K562 (cell line): Measurements from ENCODE around the gene PRRT1. TPM values are rescaled to one million over a fixed set of nuclear protein-coding genes. Genes with fewer than 3 reads are reported as not detected.
A peak's percentile ranks its signal among the peaks of the same experiment; 100 is the strongest.

Source experiments
- ELF2 ChIP-seq: fragments of 250-450 bp; sonication (Bioruptor Pico); IDR thresholded peaks from 2 replicates; pipeline ENCODE4 v1.5.0; 2021; ENCODE audit warnings: mild to moderate bottlenecking
- FOXK2 ChIP-seq, 2 experiments: fragments of 450-650 bp; IDR thresholded peaks in 1 of 2; conservative IDR thresholded peaks in 1 of 2; 2 replicates each; pipeline ENCODE4 v1.6.1; 2016; ENCODE audit warnings: low read depth in 2 of 2, mild to moderate bottlenecking in 1 of 2
- JUNB ChIP-seq: fragments of 450-650 bp; formaldehyde crosslinking; conservative IDR thresholded peaks from 2 replicates; pipeline ENCODE4 v1.4.0; 2020; ENCODE audit warnings: mild to moderate bottlenecking
- KAT7 ChIP-seq: sonication (generic); formaldehyde crosslinking; IDR thresholded peaks from 2 replicates; pipeline ENCODE4 v1.8.0; 2022; ENCODE audit warnings: missing genetic modification reagents, mild to moderate bottlenecking, borderline replicate concordance
- RNF2 ChIP-seq: sonication (generic); IDR thresholded peaks from 2 replicates; pipeline ENCODE4 v1.6.1; 2016
- SMARCB1 ChIP-seq: IDR thresholded peaks from 2 replicates; pipeline ENCODE4 v1.6.1; 2011; ENCODE audit warnings: improper control_type of control experiment, low read depth; ENCODE audit not compliant: insufficient read length
- TFAM ChIP-seq: fragments of 250-450 bp; sonication (Bioruptor Pico); conservative IDR thresholded peaks from 2 replicates; pipeline ENCODE4 v1.5.0; 2021; ENCODE audit warnings: mild to moderate bottlenecking, moderate library complexity
- ZKSCAN1 ChIP-seq: fragments of 150-350 bp; IDR thresholded peaks from 2 replicates; pipeline ENCODE4 v1.6.1; 2016; ENCODE audit warnings: low read depth, low read length
- ZNF830 ChIP-seq: fragments of 250-450 bp; sonication (Bioruptor Pico); IDR thresholded peaks from 2 replicates; pipeline ENCODE4 v1.5.0; 2021; ENCODE audit warnings: mild to moderate bottlenecking
- ZZZ3 ChIP-seq: fragments of 450-650 bp; IDR thresholded peaks from 2 replicates; pipeline ENCODE4 v1.6.1; 2016; ENCODE audit warnings: antibody characterized with exemption, mild to moderate bottlenecking, moderate library complexity
- polyA plus RNA-seq, 8 experiments: library from polyadenylated mRNA; depleted of rRNA in 4 of 8; stranded (reverse) in 5 of 8; unstranded in 3 of 8; fragments of >200 nt; fragmentation: Nextera tagmentation in 2 of 8; fragmentation: Illumina TruSeq in 1 of 8; extraction: Ambion mirVana in 2 of 8; extraction: Trizol in 1 of 8; gene quantifications; 2 replicates each; pipeline versions ENCODE4 v1.2.1 to v1.2.3, GENCODE V29; 2011 to 2014; ENCODE audit warnings: inconsistent platforms in 1 of 8, missing spikeins in 1 of 8
- total RNA-seq, 7 experiments: library from RNA; depleted of rRNA in 6 of 7; stranded (reverse); fragments of >200 nt in 6 of 7; fragmentation: Illumina TruSeq in 2 of 7; extraction: Trizol in 2 of 7; gene quantifications; 2 replicates each; pipeline versions ENCODE4 v1.2.1 to v1.2.3, GENCODE V29; 2011 to 2021; ENCODE audit warnings: low replicate concordance in 1 of 7
- TF ChIP-seq, protein P1 (sequence below), 2 experiments: fragments of 450-650 bp; IDR thresholded peaks; 2 replicates each; pipeline ENCODE4 v1.6.1; 2018; ENCODE audit warnings: mild to moderate bottlenecking in 2 of 2, low read depth in 1 of 2; ENCODE audit not compliant: partially characterized antibody in 2 of 2
- TF ChIP-seq, protein P2 (sequence below): fragments of 250-450 bp; sonication (Bioruptor Pico); IDR thresholded peaks from 2 replicates; pipeline ENCODE4 v1.5.0; 2021; ENCODE audit warnings: mild to moderate bottlenecking, borderline replicate concordance
- TF ChIP-seq, protein P3 (sequence below): fragments of 250-450 bp; sonication (Bioruptor Pico); IDR thresholded peaks from 2 replicates; pipeline ENCODE4 v1.5.1; 2021; ENCODE audit warnings: mild to moderate bottlenecking
- TF ChIP-seq, protein P4 (sequence below), 3 experiments: fragments of 200-800 bp in 1 of 3; sonication (Bioruptor generic) in 1 of 3; sonication (generic) in 1 of 3; formaldehyde crosslinking in 1 of 3; IDR thresholded peaks; 2 replicates each; pipeline versions ENCODE4 v1.6.1 to v1.8.0; 2016 to 2022; ENCODE audit warnings: mild to moderate bottlenecking in 2 of 3, missing compliant biosample characterization in 2 of 3, missing genetic modification characterization in 2 of 3, missing genetic modification reagents in 1 of 3
- TF ChIP-seq, protein P5 (sequence below): fragments of 200-800 bp; sonication (Bioruptor generic); IDR thresholded peaks from 2 replicates; pipeline ENCODE4 v1.6.1; 2017; ENCODE audit warnings: missing genetic modification characterization, missing compliant biosample characterization

Gene PRRT1
- total and polyA plus RNA-seq, 9 of the 15 experiments (the other 6 are each of a cell fraction or from before 2014, with no cell fraction given) = 0.14 to 3.5 (median 0.41) TPM

DNA sequence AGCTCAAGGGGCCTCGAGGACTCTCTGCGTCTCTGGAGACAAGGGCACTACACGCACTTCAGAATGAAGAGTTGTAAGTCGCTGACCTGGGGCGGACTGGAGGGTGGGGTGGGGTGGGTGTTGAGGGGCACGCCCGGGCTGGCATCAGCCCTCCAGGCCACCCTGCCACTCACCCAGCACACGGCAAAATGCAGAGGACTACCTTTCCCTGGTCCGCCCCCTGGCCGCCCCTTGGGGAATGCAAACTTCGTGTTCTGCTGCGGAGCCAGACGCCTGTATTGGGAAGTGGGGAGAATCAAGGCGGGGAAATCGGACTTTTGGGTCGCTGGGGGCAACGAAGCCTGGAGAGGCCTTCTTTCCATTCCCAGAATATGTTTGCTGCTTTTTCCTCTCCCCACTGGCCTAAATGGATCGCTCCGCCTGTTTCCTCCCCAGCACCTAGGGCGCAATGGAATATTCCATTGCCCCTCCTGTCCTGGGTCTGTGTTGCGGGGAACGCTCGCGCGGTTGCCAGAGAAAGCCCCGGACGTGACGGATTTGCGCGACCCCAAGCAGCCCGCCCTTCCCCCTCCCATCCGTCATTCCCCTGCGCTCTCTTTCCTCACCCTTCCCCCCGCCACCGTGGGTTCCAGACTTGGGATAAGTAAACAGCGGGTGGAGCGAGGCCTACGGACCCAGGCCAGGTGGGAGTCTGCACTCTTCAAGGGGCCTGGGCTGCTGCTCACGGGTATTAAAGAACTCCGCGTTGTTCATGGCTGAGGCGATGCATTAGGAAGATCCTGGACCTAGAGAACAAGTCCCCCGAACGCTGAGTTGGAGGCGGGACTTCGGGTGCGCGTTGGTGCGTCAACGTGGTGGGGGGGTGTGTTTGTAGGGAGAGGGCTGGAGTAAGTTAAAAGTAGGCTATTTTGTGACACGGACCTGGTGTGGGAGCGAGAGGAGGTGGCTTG is 2.1 kb upstream of the PRRT1 start, which contains the start of gene PPT2 (continued):
- peak; percentile 86 for TF ChIP-seq KAT7 (CRISPR knock-in tag)
- TF ChIP-seq, protein P1, sequence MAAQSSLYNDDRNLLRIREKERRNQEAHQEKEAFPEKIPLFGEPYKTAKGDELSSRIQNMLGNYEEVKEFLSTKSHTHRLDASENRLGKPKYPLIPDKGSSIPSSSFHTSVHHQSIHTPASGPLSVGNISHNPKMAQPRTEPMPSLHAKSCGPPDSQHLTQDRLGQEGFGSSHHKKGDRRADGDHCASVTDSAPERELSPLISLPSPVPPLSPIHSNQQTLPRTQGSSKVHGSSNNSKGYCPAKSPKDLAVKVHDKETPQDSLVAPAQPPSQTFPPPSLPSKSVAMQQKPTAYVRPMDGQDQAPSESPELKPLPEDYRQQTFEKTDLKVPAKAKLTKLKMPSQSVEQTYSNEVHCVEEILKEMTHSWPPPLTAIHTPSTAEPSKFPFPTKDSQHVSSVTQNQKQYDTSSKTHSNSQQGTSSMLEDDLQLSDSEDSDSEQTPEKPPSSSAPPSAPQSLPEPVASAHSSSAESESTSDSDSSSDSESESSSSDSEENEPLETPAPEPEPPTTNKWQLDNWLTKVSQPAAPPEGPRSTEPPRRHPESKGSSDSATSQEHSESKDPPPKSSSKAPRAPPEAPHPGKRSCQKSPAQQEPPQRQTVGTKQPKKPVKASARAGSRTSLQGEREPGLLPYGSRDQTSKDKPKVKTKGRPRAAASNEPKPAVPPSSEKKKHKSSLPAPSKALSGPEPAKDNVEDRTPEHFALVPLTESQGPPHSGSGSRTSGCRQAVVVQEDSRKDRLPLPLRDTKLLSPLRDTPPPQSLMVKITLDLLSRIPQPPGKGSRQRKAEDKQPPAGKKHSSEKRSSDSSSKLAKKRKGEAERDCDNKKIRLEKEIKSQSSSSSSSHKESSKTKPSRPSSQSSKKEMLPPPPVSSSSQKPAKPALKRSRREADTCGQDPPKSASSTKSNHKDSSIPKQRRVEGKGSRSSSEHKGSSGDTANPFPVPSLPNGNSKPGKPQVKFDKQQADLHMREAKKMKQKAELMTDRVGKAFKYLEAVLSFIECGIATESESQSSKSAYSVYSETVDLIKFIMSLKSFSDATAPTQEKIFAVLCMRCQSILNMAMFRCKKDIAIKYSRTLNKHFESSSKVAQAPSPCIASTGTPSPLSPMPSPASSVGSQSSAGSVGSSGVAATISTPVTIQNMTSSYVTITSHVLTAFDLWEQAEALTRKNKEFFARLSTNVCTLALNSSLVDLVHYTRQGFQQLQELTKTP (IDR thresholded peaks at IDR 0.05; ENCODE audit: low read depth in 1 of 2, partially characterized antibody in 2 of 2) = peak in 1 of 2 experiments; percentile 16
- TF ChIP-seq FOXK2 (conservative IDR thresholded peaks at IDR 0.05 in 1 of 2, IDR thresholded peaks at IDR 0.05 in 1 of 2; ENCODE audit: low read depth in 2 of 2) = peak; percentile 97 to 99
- TF ChIP-seq, protein P2, sequence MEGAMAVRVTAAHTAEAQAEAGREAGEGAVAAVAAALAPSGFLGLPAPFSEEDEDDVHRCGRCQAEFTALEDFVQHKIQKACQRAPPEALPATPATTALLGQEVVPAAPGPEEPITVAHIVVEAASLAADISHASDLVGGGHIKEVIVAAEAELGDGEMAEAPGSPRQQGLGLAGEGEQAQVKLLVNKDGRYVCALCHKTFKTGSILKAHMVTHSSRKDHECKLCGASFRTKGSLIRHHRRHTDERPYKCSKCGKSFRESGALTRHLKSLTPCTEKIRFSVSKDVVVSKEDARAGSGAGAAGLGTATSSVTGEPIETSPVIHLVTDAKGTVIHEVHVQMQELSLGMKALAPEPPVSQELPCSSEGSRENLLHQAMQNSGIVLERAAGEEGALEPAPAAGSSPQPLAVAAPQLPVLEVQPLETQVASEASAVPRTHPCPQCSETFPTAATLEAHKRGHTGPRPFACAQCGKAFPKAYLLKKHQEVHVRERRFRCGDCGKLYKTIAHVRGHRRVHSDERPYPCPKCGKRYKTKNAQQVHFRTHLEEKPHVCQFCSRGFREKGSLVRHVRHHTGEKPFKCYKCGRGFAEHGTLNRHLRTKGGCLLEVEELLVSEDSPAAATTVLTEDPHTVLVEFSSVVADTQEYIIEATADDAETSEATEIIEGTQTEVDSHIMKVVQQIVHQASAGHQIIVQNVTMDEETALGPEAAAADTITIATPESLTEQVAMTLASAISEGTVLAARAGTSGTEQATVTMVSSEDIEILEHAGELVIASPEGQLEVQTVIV (CRISPR knock-in tag) = no peak
- TF ChIP-seq, protein P3, sequence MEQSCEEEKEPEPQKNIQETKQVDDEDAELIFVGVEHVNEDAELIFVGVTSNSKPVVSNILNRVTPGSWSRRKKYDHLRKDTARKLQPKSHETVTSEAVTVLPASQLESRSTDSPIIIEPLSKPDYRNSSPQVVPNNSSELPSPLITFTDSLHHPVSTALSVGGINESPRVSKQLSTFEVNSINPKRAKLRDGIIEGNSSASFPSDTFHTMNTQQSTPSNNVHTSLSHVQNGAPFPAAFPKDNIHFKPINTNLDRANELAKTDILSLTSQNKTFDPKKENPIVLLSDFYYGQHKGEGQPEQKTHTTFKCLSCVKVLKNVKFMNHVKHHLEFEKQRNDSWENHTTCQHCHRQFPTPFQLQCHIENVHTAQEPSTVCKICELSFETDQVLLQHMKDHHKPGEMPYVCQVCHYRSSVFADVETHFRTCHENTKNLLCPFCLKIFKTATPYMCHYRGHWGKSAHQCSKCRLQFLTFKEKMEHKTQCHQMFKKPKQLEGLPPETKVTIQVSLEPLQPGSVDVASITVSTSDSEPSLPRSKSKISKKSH = no peak
- TF ChIP-seq ZZZ3 = no peak
- no peak for TF ChIP-seq ELF2 (CRISPR knock-in tag)
- no peak for TF ChIP-seq ZNF830
- no peak for TF ChIP-seq SMARCB1
- no peak for TF ChIP-seq JUNB (CRISPR knock-in tag)
- TF ChIP-seq ZKSCAN1 = peak; percentile 71
- TF ChIP-seq TFAM (CRISPR knock-in tag) = no peak
- TF ChIP-seq RNF2 = peak; percentile 76
- TF ChIP-seq, protein P4, sequence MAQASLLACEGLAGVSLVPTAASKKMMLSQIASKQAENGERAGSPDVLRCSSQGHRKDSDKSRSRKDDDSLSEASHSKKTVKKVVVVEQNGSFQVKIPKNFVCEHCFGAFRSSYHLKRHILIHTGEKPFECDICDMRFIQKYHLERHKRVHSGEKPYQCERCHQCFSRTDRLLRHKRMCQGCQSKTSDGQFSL (CRISPR knock-in tag; IDR thresholded peaks at IDR 0.05) = peak; percentile 94
- TF ChIP-seq, protein P4 (tag; IDR thresholded peaks at IDR 0.05) = no peak
- TF ChIP-seq, protein P5, sequence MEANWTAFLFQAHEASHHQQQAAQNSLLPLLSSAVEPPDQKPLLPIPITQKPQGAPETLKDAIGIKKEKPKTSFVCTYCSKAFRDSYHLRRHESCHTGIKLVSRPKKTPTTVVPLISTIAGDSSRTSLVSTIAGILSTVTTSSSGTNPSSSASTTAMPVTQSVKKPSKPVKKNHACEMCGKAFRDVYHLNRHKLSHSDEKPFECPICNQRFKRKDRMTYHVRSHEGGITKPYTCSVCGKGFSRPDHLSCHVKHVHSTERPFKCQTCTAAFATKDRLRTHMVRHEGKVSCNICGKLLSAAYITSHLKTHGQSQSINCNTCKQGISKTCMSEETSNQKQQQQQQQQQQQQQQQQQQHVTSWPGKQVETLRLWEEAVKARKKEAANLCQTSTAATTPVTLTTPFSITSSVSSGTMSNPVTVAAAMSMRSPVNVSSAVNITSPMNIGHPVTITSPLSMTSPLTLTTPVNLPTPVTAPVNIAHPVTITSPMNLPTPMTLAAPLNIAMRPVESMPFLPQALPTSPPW = peak; percentile 84
